Ecto neural progenitor cell (in vitro differentiated cells): ENCODE measurements around the gene TLR5.

ENCODE experiments used
- DNase-seq: peaks from one replicate; pipeline ENCODE4 v3.0.0-alpha.2; 2018; ENCODE audit warnings: low spot score

Gene TLR5

GRCh38 chr1:223147409-223147808 lies 4.4 kb upstream of the TLR5 start:
- no peak for DNase-seq

DNA sequence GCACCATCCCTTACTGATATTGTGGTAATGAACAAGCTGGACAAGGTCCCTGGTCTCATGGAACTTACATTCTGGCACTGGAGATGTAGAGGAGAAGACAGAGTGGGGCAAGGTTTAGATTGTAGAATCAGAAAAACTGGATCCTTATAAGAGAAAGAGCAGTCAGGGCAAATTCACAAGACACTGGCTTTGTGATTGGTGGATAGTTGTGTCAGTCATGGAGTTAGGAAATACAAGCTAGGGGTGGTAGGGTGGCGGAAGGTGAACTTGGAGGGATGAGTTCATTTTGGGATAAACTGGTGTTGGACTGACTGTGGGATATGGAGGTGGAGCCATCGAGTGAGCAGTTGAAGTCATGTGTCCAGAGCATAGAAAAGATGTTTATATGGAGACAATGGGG lies 3.7 kb upstream of the TLR5 start:
- no peak for DNase-seq

DNA sequence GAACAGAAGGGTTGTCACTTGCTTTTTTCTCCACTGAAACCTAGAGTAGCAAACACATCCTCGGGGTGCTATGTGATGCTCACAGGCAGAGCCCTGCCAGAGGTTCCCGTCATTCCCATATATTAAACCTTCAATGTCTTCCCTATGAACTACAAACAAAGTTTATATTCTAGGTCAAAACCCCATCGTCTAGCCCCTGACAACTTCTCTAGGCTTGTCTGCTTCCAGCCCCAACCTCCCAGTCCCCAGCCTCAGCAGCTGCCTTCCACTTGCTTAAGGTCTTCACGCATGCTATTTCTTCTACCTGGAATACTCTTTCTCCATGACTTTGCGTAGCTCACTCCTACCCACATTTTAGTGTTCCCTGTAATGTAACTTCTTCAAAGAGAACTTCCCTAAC lies 1.9 kb upstream of the TLR5 start:
- no peak for DNase-seq

DNA sequence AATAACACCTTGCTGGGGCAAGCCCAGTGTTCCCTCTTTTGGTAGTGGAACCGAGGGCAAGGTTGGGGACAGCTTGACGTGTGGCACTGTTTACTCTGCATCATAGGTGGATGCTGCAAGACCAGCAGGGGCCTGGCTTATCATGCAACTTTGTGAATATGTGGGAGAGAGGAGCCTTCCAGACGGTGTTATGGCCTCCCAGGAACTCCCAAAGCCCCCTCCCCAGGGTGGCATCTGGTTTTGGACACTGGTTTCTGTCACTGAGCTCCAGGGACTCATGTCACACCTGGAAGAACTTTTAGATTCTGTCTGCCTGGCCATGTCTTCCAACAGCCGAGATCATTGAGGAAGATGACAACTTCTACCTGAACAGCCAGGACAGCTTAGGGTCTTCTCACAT lies 1.4 kb upstream of the TLR5 start:
- DNase-seq, result no peak

- DNase-seq, result no peak
Measured at GRCh38 chr1:223143537-223144248, 645 bp upstream of the TLR5 start.

DNA sequence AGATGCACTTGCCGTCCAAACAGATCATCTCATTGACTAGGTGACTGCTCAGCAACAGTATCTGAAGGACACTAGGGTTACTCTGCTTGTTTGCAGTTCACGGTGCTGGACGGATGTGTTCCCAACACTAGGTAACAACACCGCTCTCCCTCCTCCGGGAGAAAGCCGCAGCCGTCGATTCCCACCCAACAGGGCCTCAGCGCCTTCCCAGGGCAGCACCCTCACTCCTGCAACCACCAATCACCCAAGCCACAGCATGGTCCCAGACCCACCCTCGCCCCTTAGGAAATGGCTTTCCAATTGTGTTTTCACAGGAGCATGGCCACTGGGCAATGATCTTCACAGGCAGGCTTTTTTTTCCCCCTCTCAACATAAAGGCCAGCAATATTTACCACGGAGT lies 779 bp downstream of the TLR5 start:
- no peak for DNase-seq

GRCh38 chr1:223140611-223141405 lies 2.2 kb downstream of the TLR5 start:
- no peak for DNase-seq

- DNase-seq, result no peak
Measured at GRCh38 chr1:223137455-223138085, 5.5 kb downstream of the TLR5 start.

DNA sequence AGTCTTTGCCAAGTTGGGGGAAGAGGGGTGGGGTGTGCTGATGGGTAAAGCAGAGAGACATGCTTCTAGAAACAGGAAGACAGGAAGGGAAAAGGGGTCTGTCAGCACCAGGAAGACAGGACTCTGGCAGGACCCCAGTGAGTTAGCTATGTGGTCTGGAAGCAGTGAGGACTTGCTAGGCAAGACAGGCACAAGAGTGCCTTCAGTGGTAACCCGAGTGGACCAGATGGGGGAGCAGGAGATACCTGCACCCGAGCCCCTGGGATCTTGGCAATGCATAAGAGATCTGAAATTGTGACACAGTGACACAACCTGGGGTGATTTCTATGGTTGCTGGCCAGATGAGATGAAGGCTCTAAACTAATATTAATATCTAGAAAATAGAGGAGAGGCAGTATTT lies 7.0 kb downstream of the TLR5 start:
- DNase-seq, result no peak

DNA sequence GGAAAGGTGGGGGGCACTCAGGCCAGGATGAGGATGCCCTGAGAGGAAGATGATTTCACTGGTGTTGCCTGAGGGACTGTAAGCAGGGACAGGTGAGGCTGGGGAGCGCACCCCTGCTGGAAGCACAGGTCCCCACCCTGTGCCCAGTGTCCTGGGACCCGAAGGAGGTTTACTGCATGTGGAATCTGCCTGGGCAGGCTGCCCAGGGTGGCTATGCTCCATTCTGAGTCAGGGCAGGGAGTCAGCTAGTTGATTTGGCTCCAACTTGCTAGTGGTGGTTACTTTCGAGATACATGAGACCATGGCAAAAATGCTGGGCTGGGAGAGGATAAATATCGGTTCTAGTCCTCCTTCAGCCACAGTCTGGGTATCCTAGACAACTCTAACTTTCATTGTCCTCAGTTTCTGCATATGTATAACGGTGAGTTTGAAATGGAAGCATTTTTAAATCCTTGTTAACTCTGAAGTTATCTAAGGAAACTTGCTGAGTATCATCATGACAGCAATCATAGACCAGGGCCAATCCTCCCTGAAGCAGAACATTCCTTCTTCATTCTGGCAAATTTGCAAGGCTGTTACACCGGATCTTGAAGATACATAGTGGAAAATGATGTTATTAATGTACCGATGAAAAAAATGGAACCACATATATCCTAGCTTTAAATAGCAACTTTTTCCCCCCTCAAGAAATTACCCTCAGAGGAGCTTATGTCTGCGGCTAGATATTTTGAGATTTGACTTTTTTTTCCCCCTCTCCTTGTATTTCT lies 7.7 kb downstream of the TLR5 start:
- DNase-seq, result no peak

DNA sequence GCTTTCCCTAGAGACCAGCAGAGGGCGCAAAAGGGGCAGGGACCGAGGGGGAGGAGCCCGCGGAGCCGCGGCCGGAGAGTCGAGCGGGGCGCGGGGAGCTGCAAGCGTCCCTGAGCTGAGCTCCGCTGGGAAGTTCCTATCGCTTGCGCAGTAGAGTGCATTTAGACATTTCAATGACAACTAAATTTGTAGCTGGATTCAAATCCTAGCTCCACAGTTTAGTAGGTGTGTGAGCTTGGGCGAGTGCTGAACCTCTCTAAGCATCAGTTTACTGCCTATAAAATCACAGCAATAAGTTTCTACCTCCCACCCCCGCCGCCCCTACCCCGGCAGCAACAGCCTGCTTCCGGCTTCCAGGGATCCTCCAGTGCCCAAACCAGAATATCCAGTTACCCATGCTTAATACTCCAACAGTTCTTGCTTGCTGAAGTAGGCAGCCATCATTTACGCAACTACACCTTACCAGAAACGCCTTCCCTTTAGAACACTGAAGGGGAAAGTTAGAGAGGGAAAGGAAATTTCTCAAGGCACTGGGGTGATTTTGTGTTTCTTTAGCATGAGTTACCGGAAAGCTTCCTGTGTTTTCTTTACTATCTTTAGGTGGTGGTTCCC lies 9.1 kb downstream of the TLR5 start:
- peak; percentile 91 for DNase-seq

- DNase-seq, result no peak
Measured at GRCh38 chr1:223133306-223133823, 9.7 kb downstream of the TLR5 start.

DNA sequence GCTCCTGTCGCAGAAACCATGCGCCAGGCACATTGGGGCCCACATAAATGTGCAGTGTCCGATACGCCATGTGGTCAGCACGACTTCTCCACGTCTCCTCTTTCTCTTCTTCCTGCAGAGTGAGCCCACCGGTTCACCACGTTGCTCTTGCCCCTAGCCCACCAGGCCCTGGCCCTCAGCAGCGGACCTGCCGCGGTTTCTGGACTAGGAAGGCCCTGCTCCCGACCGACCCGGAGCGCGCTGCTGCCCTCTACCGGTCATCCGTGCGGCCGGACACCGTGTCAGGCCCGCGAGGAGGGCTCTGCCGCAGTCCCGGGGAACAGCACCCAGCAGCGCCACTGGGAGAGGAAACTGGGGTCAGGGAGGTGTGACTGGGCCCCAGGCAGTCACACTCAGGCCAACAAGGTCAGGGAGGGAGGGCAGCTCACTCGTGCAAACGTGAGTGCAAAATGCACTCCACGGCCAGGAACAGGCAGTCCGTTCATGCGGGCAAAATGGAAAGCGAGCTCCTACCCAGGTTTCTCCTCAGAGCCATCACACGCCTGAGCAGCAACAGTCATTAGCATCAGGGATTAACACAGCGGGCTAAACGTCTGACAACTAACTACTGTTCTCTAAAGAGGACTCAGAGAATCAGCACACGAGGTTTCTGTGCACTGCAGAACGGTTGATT lies 13.7 kb downstream of the TLR5 start:
- peak; percentile 90 for DNase-seq

- DNase-seq, result no peak
Measured at GRCh38 chr1:223126741-223127140, 16.3 kb downstream of the TLR5 start.

- no peak for DNase-seq
Measured at GRCh38 chr1:223125766-223126165, 17.3 kb downstream of the TLR5 start.

DNA sequence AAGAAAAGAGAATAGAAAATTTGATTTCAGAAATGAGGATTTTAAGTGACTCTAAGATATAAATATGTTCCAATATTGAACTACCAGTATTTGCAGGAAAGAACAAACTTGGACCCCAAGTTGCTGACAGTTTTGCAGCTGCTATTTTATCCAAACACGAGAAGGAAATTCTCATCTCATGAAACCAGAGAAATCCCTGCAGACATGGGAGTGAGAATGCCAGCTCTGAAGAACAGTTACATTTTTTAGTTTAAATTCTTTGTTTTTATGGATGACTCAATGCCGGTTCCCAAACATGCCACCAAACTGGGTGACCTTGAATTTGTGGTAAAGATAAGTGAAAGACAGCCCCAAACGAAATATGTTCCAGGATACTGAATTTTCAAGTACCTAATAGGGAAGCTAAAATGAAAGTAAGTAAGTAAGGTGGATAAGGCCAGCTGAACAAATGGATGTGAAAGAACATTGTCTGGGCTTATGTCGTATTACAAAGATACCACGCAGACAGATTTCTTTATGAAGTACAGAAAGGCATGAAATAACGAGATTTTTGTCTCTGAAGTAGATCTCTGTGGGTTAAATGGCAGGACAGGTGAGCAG lies 19.9 kb downstream of the TLR5 start:
- no peak for DNase-seq

GRCh38 chr1:223118418-223118817 lies 24.6 kb downstream of the TLR5 start:
- no peak for DNase-seq

GRCh38 chr1:223116950-223117349 lies 26.1 kb downstream of the TLR5 start:
- no peak for DNase-seq

DNA sequence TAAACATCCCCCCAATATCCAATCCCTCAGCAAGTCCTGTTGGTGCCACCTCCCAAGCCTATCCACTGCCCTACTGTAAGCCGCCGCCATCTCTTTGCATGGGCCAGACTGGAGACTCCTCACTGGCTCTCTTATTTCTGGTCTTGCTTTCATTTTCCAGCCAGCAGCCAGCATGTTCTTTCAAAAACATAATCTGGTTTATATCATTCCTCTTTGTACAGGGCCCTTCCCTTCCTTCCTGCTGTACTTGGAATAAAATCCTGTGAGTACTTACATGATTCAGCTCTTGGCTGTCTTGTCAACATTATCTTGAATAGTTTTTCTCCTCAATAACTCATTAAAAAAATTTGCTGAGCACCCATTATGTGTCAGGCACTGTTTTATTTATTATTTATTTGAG lies 28.2 kb downstream of the TLR5 start:
- no peak for DNase-seq

- DNase-seq, result no peak
Measured at GRCh38 chr1:223110952-223111351, 32.1 kb downstream of the TLR5 start.

GRCh38 chr1:223109581-223110026 lies 33.4 kb downstream of the TLR5 start:
- no peak for DNase-seq
